Activated CD8-positive, alpha-beta T cell treated with anti-CD3 and anti-CD28 coated beads for 36 hours (primary cell): Measurements from ENCODE around the gene FBP2. TPM values are rescaled to one million over a fixed set of nuclear protein-coding genes. Genes with fewer than 3 reads are reported as not detected.
"Not testable (repeated sequence)": the region's sequence is repeated elsewhere in the genome, so short reads cannot be mapped to it uniquely, and the experiment has no call there.

ENCODE experiments used
- ATAC-seq: fragments of 200-7000 bp; cut with Tn5 transposase; one replicate; pipeline ENCODE4 v1.10.0; 2021; ENCODE audit warnings: mild to moderate bottlenecking, moderate library complexity
- CTCF ChIA-PET: fragments of 350-600 bp; sonication (Branson Sonifier 250); formaldehyde crosslinking; loops from one replicate; lab custom pipeline; 2021; ENCODE audit warnings: antibody characterized with exemption; lab: Charles Lee
- POLR2A ChIA-PET: fragments of 350-600 bp; sonication (Branson Sonifier 250); formaldehyde crosslinking; loops from one replicate; lab custom pipeline; 2021; ENCODE audit warnings: antibody characterized with exemption; lab: Charles Lee
- DNase-seq: peaks from one replicate; pipeline ENCODE4 v3.0.0-alpha.2; 2020
- H3K27ac Mint-ChIP-seq: one replicate; pipeline ENCODE4 v1.8.0; 2021; ENCODE audit warnings: mild to moderate bottlenecking, mixed read lengths
- H3K27me3 Mint-ChIP-seq: one replicate; pipeline ENCODE4 v1.8.0; 2021; ENCODE audit warnings: mixed read lengths
- H3K36me3 Mint-ChIP-seq: one replicate; pipeline ENCODE4 v1.8.0; 2021; ENCODE audit warnings: low read depth, mixed read lengths
- H3K4me1 Mint-ChIP-seq: one replicate; pipeline ENCODE4 v1.8.0; 2021; ENCODE audit warnings: low read depth, mixed read lengths
- H3K4me3 Mint-ChIP-seq: one replicate; pipeline ENCODE4 v1.8.0; 2021; ENCODE audit warnings: mild to moderate bottlenecking, moderate library complexity, mixed read lengths
- H3K9me3 Mint-ChIP-seq: one replicate; pipeline ENCODE4 v1.8.0; 2021; ENCODE audit warnings: mixed read lengths
- intact Hi-C: fragments of 100-400 bp; cut with micrococcal nuclease; formaldehyde crosslinking; loops from one replicate; pipeline ENCODE4 v1.10.0; 2022
- total RNA-seq, 2 experiments: library from RNA; stranded (reverse); gene quantifications; one replicate each; pipeline ENCODE4 v1.2.3, GENCODE V29; 2021
- TF ChIP-seq, protein P1 (sequence below): fragments of 200-600 bp; IDR thresholded peaks from one replicate; pipeline ENCODE4 v1.8.0; 2022; ENCODE audit warnings: antibody characterized with exemption, mild to moderate bottlenecking

FBP2 gene
- total RNA-seq, 2 experiments from 2014 or later, result not detected

GRCh38 chr9:94602666-94603065, 9.0 kb upstream of the FBP2 start:
- H3K9me3 Mint-ChIP-seq, result no peaks in the 10 kb centered on the region
- peaks cover 4% of the 10 kb centered on the region for H3K4me1 Mint-ChIP-seq
- DNase-seq (no peak), ATAC-seq (no peak)
- H3K27ac Mint-ChIP-seq, result no peak overlapping the region
- H3K27me3 Mint-ChIP-seq, result peaks cover 1% of the 10 kb centered on the region
- CTCF ChIA-PET, result interaction anchor here (1.0 kb wide), 2 partner anchors 48 to 49 kb away, joined by 3 to 4 read pairs; partner anchors contain the start of gene PCAT7
- TF ChIP-seq, protein P1, sequence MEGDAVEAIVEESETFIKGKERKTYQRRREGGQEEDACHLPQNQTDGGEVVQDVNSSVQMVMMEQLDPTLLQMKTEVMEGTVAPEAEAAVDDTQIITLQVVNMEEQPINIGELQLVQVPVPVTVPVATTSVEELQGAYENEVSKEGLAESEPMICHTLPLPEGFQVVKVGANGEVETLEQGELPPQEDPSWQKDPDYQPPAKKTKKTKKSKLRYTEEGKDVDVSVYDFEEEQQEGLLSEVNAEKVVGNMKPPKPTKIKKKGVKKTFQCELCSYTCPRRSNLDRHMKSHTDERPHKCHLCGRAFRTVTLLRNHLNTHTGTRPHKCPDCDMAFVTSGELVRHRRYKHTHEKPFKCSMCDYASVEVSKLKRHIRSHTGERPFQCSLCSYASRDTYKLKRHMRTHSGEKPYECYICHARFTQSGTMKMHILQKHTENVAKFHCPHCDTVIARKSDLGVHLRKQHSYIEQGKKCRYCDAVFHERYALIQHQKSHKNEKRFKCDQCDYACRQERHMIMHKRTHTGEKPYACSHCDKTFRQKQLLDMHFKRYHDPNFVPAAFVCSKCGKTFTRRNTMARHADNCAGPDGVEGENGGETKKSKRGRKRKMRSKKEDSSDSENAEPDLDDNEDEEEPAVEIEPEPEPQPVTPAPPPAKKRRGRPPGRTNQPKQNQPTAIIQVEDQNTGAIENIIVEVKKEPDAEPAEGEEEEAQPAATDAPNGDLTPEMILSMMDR, result no peak
- H3K4me3 Mint-ChIP-seq, result no peak overlapping the region
- intact Hi-C loops, result no loop called here
- POLR2A ChIA-PET, result no interaction called here
- H3K36me3 Mint-ChIP-seq, result no peaks in the 10 kb centered on the region

DNA sequence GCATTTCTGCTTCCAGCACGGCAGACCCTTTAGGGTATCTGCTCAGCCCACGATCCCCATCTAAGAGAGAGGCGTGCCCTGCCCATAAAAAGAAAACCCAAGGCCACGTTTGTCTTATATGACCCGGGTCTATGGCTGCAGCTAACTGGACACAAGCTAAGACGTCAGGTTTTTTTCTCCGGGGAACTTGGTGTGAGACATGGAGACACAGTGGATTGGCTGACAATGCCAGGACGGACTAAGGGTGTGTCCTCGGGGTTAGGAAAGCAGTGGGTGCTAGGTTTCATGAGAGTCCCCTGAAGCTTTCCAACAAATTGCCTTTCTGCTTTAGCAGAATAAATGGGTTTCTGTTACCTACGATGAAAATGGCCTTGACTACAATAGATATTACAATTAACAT, 7.1 kb upstream of the FBP2 start:
- ChIA-PET POLR2A (no interaction called here), CTCF (interaction anchor here (0.6 to 1.1 kb wide), 2 partner anchors 46 to 47 kb away, joined by 3 read pairs; partner anchors contain the start of gene PCAT7)
- Mint-ChIP-seq H3K27me3 (peaks cover 1% of the 10 kb centered on the region), H3K36me3 (no peaks in the 10 kb centered on the region), H3K4me3 (no peak overlapping the region), H3K4me1 (peaks cover 4% of the 10 kb centered on the region), H3K27ac (no peak overlapping the region), H3K9me3 (no peaks in the 10 kb centered on the region)
- no peak for DNase-seq
- TF ChIP-seq, protein P1, result no peak
- no peak for ATAC-seq
- intact Hi-C loops, result no loop called here

GRCh38 chr9:94600258-94600657, 6.6 kb upstream of the FBP2 start:
- no peaks in the 10 kb centered on the region for H3K9me3 Mint-ChIP-seq
- ATAC-seq (no peak), DNase-seq (no peak)
- intact Hi-C loops, result no loop called here
- POLR2A ChIA-PET, result no interaction called here
- H3K4me3 Mint-ChIP-seq, result no peak overlapping the region
- TF ChIP-seq, protein P1, result no peak
- no peaks in the 10 kb centered on the region for H3K36me3 Mint-ChIP-seq
- CTCF ChIA-PET, result interaction anchor here (1.1 kb wide), 1 partner anchor 47 kb away, joined by 3 read pairs; no protein-coding TSS in a partner anchor
- peaks cover 1% of the 10 kb centered on the region for H3K27me3 Mint-ChIP-seq
- peaks cover 4% of the 10 kb centered on the region for H3K4me1 Mint-ChIP-seq
- no peak overlapping the region for H3K27ac Mint-ChIP-seq

GRCh38 chr9:94599102-94599501, 5.5 kb upstream of the FBP2 start:
- ATAC-seq (no peak), DNase-seq (no peak)
- Mint-ChIP-seq H3K36me3 (no peaks in the 10 kb centered on the region), H3K27ac (no peak overlapping the region), H3K27me3 (peaks cover 5% of the 10 kb centered on the region), H3K4me3 (no peak overlapping the region), H3K4me1 (peaks cover 4% of the 10 kb centered on the region), H3K9me3 (no peaks in the 10 kb centered on the region)
- intact Hi-C loops, result no loop called here
- TF ChIP-seq, protein P1, result no peak
- POLR2A ChIA-PET, result no interaction called here
- CTCF ChIA-PET, result no interaction called here

GRCh38 chr9:94592683-94593082, 941 bp downstream of the FBP2 start:
- ATAC-seq, POLR2A ChIA-PET: not testable (repeated sequence)
- H3K27me3 Mint-ChIP-seq, result peaks cover 12% of the 10 kb centered on the region

GRCh38 chr9:94591876-94592275, 1.7 kb downstream of the FBP2 start:
- Mint-ChIP-seq H3K4me3 (no peak overlapping the region), H3K9me3 (no peaks in the 10 kb centered on the region), H3K27ac (no peak overlapping the region), H3K27me3 (peaks cover 12% of the 10 kb centered on the region), H3K4me1 (peaks cover under 1% of the 10 kb centered on the region), H3K36me3 (no peaks in the 10 kb centered on the region)
- intact Hi-C loops, result no loop called here
- ATAC-seq, result no peak
- POLR2A ChIA-PET, result no interaction called here
- no peak for DNase-seq
- TF ChIP-seq, protein P1, result no peak
- CTCF ChIA-PET, result no interaction called here

More at GRCh38 chr9:94592683-94593082, 941 bp downstream of the FBP2 start:
- H3K4me1 Mint-ChIP-seq, H3K9me3 Mint-ChIP-seq, DNase-seq, intact Hi-C loops, H3K4me3 Mint-ChIP-seq, H3K36me3 Mint-ChIP-seq, H3K27ac Mint-ChIP-seq, CTCF ChIA-PET: not testable (repeated sequence)

DNA sequence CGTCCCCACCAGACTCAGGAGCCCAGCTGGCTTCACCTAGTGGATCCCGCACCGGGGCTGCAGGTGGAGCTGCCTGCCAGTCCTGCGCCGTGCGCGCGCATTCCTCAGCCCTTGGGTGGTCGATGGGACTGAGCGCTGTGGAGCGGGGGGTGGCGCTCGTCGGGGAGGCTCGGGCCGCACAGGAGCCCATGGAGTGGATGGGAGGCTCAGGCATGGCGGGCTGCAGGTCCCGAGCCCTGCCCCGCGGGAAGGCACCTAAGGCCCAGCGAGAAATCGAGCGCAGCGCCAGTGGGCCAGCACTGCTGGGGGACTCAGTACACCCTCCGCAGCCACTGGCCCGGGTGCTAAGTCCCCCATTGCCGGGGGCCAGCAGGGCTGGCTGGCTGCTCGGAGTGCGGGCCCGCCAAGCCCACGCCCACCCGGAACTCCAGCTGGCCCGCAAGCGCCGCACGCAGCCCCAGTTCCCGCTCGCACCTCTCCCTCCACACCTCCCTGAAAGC, 2.5 kb downstream of the FBP2 start:
- H3K27ac Mint-ChIP-seq, DNase-seq, intact Hi-C loops, ATAC-seq, CTCF ChIA-PET, H3K9me3 Mint-ChIP-seq, POLR2A ChIA-PET, H3K4me3 Mint-ChIP-seq, H3K4me1 Mint-ChIP-seq, H3K36me3 Mint-ChIP-seq: not testable (repeated sequence)
- H3K27me3 Mint-ChIP-seq, result peaks cover 12% of the 10 kb centered on the region
